ENCODE results near the gene PSMD8.

DNA sequence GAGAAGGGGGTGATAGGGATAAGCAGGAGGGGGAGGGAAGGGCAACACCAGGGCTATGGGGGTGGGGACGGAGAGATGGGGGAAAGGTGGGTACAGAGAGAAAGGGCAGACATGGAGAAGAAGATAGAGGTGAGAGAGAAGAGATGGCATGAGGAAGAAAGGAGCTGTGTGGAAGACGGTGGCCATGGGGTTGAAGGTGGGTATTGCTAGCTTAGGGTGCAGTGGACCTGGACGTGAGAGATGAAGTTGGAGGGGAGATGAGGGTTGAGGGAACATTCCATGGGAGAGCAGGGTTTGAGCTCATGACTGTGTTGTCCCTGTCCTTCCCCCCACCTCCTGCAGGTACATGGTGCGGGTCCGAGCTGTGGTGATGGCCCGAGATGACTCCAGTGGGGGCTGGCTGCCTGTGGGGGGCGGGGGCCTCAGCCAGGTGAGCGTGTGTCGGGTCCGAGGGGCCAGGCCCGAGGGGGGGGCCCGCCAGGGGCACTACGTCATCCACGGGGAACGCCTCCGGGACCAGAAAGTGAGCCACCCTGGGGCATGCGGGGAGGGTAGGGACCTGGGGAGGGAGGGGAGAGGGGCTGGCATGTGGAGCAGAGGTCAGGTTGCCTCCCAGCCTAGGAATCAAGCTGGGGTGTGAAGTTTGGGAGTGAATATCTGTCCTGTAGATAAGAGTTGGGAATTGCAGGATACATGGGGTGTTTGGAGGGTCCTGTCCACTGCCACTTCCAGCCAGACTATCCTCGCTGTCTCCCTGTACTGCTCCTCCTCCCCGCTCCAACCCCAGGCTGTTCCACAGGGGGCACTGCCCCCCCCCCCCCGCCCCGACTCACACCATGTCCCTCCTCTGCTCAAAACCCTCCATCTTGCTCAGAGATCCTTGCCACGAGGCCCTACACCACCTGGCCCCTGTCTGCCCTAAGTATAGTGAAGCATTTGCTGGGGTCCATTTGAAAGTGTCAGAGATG lies 15.9 kb downstream of the PSMD8 start:
- no peak for TF ChIP-seq EZH2 (IDR thresholded peaks at IDR 0.05; ENCODE audit: insufficient read depth, poor library complexity, severe bottlenecking)
- TF ChIP-seq EZH2phosphoT487 (IDR thresholded peaks at IDR 0.05; ENCODE audit: insufficient read depth, low read depth), result no peak
